A172 (cell line): ENCODE data around the gene ZNF594. TPM values are rescaled to one million over a fixed set of nuclear protein-coding genes. Genes with fewer than 3 reads are reported as not detected.
"Not testable (repeated sequence)": the region's sequence is repeated elsewhere in the genome, so short reads cannot be mapped to it uniquely, and the experiment has no call there.

Experiments
- DNase-seq: peaks from one replicate; pipeline ENCODE4 v3.0.0-alpha.2; 2015; ENCODE audit warnings: low spot score
- total RNA-seq: library from RNA; depleted of rRNA; stranded (reverse); fragments of >200 nt; shearing (Covaris generic); gene quantifications from 2 replicates; pipeline ENCODE4 v1.2.3, GENCODE V29; 2014; rRNA removed

Gene ZNF594
- total RNA-seq, 1 experiment from 2014 or later, result 20.9 TPM

- not testable (repeated sequence) for DNase-seq
Measured at GRCh38 chr17:5136580-5137412, 54.9 kb downstream of the ZNF594 start.

GRCh38 chr17:5135726-5136579 is 55.7 kb downstream of the ZNF594 start:
- DNase-seq, result no peak

DNA sequence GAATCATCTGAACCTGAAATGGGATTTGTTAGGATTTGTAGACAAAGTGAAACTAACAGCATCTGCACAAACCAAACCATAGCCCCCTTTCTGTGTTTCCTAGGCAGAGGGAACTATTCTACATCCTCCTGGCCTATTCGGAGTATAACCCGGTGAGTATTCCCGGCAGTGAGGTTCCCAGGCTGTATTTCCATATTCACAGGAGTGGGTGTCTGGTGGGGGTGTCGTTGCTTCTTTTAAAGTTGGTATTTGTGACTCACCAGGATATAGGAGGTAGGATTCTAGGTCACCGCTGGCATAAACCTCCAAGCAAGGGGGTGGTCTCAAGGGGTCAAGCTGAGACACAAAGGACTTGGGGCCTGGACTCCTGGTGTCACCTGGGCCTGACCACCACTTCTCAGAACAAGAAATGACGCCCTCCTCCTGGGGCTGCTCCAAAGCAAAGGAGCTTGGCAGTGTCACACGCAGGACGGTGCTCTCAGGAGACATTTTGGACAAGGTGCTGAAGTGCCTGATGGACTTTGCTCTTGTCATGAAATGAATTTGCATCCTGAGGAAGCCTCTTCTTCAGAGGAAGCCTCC is 56.4 kb downstream of the ZNF594 start:
- not testable (repeated sequence) for DNase-seq

DNA sequence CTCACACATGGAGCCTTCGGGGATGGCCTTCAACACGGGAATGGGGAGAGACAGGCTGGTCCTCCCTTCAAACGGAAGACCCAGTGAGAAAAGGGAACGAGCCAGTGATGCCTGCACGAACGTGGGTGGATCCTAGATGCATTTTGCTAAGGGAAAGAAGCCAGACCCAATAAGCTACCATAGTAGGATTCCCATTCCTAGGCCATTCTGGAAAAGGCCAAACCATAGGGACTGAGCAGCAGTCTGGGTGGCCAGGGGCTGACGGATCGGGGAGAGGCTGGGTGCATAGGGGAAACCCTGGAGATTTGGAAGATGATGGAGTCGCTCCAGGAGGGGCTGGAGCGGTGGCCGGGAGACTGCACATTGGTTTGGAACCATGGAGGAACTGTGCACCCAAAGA is 57.1 kb downstream of the ZNF594 start:
- DNase-seq, result not testable (repeated sequence)

- DNase-seq, result not testable (repeated sequence)
Measured at GRCh38 chr17:5133961-5134360, 57.7 kb downstream of the ZNF594 start.

DNA sequence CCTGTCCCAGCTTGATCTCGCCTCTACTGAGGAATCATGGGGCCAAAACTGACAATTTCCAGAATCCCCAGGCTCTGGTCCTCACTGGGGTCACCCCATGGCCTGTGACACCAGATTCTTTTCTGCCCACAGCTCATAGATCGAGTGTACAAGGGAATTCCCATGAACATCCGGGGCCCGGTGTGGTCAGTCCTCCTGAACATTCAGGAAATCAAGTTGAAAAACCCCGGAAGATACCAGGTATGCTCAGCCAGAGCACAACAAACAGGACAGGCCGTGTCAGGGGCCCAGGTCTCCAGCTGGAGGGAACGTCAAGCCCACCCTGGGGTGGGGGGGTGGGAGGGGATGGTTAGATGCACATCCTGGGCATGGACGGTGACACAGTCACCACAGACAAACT is 58.4 kb downstream of the ZNF594 start:
- no peak for DNase-seq

DNA sequence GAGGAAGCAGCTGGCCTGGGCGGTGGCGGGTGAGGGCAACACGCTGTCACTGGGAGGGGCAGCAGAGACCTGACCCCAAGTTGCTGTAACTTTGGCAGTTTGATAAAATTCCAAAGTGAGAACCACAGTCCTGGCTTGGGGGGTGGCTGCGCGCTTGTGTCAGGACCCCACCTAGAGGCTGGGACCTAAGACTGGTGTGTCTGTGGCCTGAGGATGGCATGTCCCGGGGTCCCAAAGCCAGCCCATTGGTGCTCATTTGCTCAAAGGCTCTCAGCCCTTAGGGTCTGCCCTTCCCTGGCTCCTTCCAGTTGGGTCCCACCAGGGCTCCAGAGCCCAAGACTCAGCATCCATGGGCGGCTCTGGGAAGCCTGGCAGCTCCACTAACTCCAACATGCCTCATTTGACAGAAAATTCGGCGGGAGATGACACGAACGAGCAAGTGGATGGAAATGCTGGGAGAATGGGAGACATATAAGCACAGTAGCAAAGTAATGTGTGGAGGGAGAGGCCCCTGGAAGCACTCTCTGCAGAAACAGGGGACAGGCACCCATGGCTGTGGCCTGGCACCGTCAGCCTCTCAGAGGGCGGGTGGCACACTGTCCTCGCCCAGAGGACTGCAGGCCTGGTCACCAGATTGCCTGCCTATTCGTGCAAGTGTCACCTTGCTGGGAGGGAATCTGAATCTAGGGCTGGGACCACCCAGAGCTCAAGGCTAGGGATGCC is 59.0 kb downstream of the ZNF594 start:
- DNase-seq, result not testable (repeated sequence)

GRCh38 chr17:5131799-5132502 is 59.7 kb downstream of the ZNF594 start:
- DNase-seq, result not testable (repeated sequence)

GRCh38 chr17:5131146-5131715 is 60.4 kb downstream of the ZNF594 start:
- DNase-seq, result no peak

GRCh38 chr17:5130687-5131086 is 61.0 kb downstream of the ZNF594 start:
- DNase-seq, result not testable (repeated sequence)

- not testable (repeated sequence) for DNase-seq
Measured at GRCh38 chr17:5130261-5130660, 61.4 kb downstream of the ZNF594 start.

DNA sequence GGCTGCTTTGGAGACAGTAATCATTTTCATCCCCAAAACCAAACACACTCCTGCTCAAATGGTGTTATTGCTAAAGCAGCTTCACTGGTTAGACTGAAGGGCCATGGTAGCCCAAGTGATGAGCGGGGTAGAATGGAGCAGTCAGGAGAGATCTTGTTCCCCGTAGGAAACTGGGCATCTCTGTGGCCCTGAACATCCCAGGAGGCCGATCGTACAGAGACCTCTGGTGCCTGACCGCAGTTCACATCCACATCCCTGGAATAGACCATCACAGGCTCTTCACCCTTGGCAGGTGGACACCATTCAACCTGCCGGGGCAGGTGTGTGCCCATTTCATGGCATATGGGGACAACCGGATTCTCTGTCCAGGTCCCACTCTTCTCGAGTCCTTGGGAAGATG is 61.9 kb downstream of the ZNF594 start:
- DNase-seq, result not testable (repeated sequence)

Other genes starting within 250 kb of the ZNF594 start
- 1,113 and 1,180 TPM in 2 replicates for gene PFN1, start 243.3 kb downstream of the ZNF594 start, total RNA-seq
- 4.0 and 12.3 TPM in 2 replicates for gene ENO3, start 240.7 kb downstream of the ZNF594 start, total RNA-seq
- gene SPAG7, start 224.1 kb downstream of the ZNF594 start, total RNA-seq, result 74.4 and 90.6 TPM in 2 replicates
- gene CAMTA2, start 204.2 kb downstream of the ZNF594 start, total RNA-seq, result 2.4 and 7.1 TPM in 2 replicates
- 0.88 and 1.5 TPM in 2 replicates for gene INCA1, start 194.3 kb downstream of the ZNF594 start, total RNA-seq
- gene KIF1C, start 193.9 kb downstream of the ZNF594 start, total RNA-seq, result 123 and 125 TPM in 2 replicates
- gene SLC52A1, start 156.4 kb downstream of the ZNF594 start, total RNA-seq, result 0.05 and 0.16 TPM in 2 replicates
- gene ZFP3, start 113.4 kb downstream of the ZNF594 start, total RNA-seq, result 0.72 and 1.1 TPM in 2 replicates
- gene ZNF232, start 80.0 kb downstream of the ZNF594 start, total RNA-seq, result not detected in 2 replicates
- 0.07 TPM in 1 of 2 replicates, not detected in the other for gene USP6, start 75.8 kb downstream of the ZNF594 start, total RNA-seq
- not detected in 2 replicates for gene SCIMP, start 43.0 kb upstream of the ZNF594 start, total RNA-seq
- gene RABEP1, start 90.4 kb upstream of the ZNF594 start, total RNA-seq, result 54.0 and 60.9 TPM in 2 replicates
- gene NUP88, start 227.8 kb upstream of the ZNF594 start, total RNA-seq, result 162 and 167 TPM in 2 replicates
- 73.2 and 103 TPM in 2 replicates for gene RPAIN, start 228.3 kb upstream of the ZNF594 start, total RNA-seq
- gene C1QBP, start 247.3 kb upstream of the ZNF594 start, total RNA-seq, result 520 and 582 TPM in 2 replicates